Left forelimb (tissue), 1 donor: Measurements from ENCODE around the gene PRDM16.
"Not testable (repeated sequence)": the region's sequence is repeated elsewhere in the genome, so short reads cannot be mapped to it uniquely, and the experiment has no call there.

Experiments
- DNase-seq: peaks from one replicate; pipeline ENCODE4 v3.0.0-alpha.2; 2018; ENCODE audit warnings: low spot score

PRDM16 gene

GRCh38 chr1:3162322-3162882 is 93.4 kb downstream of the PRDM16 start:
- no peak for DNase-seq

GRCh38 chr1:3163356-3163755 is 94.4 kb downstream of the PRDM16 start:
- DNase-seq, result no peak

DNA sequence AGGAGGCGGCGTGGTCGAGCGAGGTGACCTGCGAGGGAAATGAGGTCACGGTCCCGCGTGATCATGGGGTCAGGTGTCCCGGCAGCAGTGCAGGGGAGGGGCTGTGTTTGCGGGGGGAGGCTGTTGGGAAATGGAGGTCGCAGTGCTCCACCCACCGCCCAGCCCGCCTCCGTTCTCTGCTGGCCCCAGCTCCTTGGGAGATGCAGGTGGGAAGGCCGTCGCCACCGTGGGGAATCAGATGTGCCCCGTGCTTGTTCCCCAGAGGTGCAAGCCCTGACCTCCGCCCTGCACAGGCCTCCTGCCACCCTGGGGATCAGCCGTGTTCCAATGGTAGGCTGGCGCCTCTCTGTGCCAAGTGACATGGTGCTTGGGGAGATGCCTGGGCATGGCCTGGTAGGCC is 95.7 kb downstream of the PRDM16 start:
- no peak for DNase-seq

GRCh38 chr1:3165189-3165588 is 96.2 kb downstream of the PRDM16 start:
- DNase-seq, result not testable (repeated sequence)

DNA sequence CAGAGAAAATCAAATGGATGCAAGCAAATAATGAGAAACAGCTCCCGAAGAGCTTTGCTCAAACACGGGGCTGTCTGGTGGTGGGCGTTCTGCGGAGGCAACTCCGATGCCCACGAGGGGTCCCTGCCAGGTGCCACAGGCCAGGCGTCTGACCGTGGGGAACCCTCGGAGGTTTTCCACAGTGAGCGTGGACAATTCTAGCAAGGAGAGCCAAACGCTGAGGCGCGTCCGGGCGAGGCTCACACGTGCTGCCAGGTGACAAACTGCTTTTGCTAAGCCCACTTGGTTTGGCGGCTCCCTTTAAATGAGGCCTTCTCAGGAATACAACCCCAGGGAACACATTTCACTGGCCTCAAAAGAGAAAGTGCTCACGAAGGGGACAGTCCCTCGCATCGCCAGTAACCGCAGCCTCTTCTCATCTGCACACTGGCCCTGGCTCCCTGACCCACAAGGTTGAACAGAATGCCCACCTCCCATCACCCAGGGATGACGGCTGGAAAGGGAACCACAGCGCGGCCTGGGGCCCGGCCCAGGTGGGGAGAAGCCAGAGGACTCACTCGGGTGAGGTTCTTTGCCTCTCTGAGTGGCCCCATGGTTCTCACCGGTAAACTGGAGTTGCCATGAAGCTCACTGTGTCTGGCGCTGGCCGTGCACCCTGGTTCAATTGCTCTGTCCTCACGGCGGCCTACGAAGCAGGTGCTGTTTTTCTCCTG is 97.4 kb downstream of the PRDM16 start:
- DNase-seq, result no peak

GRCh38 chr1:3167255-3167654 is 98.3 kb downstream of the PRDM16 start:
- DNase-seq, result no peak

DNA sequence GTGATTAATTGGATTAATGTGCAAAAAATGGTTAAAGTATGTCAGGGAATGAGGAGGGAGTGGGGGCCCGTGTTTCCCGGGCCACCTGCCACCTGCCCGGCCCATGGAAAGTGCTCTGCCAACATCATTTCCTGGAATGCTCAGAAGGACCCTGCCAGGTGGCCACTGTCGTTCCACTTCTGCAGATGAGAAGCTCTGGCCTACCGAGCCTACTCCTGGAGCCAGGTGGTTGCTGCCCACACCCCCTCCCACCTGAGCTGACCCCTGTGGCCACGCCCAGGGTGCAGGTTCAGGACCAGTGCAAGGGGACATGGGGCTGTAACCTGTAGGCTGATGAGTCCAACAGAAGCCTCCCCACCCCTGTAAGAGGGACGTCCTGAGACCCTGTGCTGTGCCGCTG is 99.7 kb downstream of the PRDM16 start:
- no peak for DNase-seq

DNA sequence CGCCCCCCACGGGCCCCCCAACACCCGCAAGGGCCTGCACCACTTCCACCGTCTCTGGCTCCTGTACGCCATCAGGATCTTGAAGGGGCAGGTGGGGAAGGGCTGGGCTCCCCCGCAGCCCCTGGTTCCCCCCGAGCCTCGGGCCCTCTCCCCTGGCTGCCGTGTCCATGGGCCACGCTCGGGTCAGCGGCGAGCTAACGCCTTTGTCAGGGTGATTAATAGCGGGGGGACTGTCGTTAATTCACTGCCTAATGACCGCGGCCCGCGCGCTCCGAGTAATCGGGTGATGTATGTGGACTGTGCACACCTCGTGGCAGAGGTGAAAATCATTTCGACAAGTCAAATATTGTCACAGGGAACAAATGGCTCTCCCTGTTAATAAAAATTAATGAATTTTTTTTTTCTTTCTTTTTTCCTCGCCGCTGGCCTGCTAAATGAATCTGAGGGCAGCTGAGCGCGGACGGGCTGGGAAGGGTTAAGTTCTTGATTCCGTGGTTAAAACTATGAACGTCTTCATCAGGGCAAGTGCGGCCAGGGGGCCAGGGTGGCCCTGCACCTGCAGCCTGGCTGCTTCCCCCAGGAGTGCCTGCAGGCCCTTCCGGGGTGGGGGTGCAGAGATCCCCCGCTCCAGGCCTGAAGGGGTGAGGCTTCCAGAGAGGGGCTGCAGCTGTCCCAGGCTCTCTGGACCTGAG is 100.8 kb downstream of the PRDM16 start:
- no peak for DNase-seq

DNA sequence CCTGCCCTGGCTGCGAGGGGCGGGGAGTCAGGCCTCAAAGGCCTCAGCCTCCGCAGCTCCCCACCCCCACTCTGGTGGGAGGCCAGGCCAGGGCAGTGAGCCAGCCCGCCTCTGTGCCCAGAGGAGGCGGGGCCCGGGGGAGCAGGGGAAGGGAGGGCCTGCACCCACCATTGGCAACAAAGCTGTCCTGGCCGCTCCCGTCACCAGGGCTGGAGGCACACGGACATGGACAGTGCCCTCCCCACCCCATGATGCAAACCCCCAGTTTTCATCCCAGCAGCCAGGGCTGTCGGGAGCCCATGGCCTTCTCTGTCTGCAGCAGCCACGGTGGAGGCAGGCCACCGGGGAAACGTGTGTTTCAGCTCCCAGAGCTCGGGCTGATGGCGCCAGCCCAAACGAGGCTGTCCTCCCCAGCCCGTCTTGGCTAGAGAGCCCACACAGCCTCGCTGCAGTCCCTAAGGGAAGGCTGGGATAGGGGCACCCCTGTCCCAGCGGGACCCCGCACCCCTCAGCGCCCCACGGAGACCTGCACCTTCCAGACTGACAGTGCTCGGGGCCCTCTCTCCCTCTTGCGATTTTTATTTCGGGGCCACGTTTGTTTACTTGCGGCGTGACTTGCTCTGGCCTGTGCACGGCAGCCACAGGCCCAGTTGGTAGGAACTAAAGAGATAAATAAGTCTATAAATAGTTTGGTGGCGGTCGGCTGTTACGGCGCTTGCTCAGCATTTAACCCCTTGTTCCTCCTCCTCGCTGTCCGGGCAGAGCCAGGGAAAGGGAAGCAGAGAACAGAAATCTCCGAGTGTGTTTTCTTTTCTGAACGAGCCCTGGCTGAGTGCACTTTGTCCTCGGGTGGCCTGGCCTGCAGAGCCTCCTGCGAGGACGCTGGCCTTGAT is 101.8 kb downstream of the PRDM16 start:
- DNase-seq, result peak; percentile 81

DNA sequence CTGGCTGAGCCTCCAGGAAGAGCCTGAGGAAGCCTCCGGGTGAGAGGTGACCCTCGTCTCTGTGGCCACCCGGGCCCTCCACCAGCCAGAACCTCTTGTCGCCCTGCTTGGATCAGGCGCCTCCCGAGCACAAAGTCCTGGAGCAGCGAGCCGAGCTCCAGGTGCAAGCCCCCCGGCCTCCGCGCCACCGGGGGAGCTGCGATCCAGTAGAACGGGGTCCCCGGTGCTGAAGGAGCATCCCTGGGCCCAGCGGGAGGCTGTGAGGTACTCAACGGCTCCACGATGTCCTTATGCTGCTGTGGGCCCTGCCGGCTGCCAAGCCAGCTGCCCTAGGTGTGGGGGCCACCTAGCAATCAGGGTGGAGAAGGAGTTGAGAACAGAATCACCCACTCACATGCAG is 102.8 kb downstream of the PRDM16 start:
- no peak for DNase-seq

GRCh38 chr1:3172431-3173380 is 103.7 kb downstream of the PRDM16 start:
- DNase-seq, result no peak

- no peak for DNase-seq
These were observed 104.5 kb downstream of the PRDM16 start for GRCh38 chr1:3173381-3173980.

DNA sequence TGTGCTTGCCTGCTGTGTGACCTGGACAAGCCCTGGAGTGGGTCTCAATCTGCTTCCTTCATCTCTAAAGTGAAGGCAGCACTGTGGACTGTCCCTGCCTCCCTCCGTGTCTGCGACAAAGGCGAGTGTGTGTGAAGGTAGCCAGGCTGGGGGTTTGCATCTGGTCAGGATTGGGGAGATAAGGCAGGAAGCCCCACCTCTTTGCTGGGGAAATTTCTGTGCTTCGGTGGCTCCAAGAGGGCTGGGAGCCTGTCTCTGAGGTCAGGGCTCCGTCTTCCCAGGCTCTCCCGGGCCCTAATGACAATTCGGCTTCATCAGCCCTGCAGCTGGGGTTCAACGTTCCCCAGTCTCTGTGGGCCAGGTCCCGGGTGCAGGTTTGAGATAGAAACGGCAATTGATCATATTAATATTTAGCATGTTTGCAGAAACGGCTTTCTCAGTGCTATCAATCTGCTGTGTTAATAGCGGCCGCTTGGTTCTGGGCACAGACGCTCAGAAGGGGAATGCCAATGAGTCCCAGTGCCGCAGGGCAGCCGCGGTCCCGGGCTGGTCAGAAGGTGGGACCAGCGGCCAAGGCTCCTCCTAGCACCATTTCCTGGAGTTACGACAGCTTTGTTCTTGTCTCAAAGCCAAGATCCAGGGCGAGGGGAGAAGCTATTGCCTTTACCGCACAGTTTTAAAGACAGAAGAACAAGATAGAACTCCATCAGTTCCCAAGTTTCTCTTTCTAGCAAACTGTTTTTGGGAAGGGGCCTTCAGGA is 105.7 kb downstream of the PRDM16 start:
- no peak for DNase-seq

- no peak for DNase-seq
These were observed 106.5 kb downstream of the PRDM16 start for GRCh38 chr1:3175486-3175885.

DNA sequence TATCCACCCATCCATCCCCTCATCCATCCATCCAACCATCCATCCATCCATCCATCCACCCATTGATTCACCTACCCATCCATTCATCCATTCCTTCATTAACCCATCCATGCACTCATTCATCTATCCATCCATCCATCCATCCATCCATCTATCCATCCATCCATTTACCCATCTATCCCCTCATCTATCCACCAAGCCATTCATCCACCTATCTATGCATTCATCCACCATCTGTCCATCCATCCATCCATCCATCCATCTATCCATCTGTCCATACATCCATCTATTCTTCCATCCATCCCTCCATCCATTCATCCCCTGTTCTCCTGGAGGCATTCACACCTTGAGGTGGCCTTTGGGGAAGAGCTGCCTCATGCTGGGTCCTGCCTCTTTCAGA is 107.0 kb downstream of the PRDM16 start:
- no peak for DNase-seq

DNA sequence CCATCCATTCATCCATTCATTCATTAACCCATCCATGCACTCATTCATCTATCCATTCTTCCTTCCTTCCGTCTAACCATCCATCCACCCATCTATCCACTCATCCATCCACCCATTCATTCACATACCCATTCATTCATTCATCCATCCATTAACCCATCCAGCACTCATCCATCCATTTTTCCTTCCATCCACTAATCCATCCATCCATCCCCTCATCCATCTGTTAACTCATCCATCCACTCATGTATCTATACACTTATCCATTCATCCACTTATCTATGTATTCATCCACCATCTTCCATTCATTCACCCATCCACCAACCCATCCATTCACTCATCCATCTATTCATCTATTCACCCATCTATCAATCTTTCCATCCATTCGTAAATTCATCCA is 107.8 kb downstream of the PRDM16 start:
- DNase-seq, result no peak

DNA sequence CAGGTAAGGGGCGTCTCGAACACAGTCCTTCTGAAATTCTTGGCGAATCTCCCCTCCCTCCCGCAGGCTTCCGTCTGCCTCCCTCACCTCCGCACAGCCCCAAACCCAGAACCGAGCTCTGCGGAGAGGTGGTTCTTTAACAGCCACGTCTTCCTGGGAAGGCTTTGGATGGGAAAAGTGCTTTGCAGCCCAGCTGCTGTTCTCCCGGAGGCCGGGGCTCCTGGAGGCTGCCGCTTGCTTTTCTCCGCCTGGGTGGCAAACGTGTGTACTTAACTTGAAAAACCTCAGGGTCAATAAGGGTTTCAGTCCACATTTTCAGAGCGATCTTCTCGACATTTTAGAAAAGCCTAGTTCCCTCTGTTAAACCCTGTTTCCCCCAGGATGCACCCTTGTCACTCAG is 109.3 kb downstream of the PRDM16 start:
- DNase-seq, result no peak

GRCh38 chr1:3179471-3179870 is 110.5 kb downstream of the PRDM16 start:
- no peak for DNase-seq

GRCh38 chr1:3180915-3181314 is 111.9 kb downstream of the PRDM16 start:
- no peak for DNase-seq

- DNase-seq, result no peak
These were observed 113.0 kb downstream of the PRDM16 start for GRCh38 chr1:3181956-3182355.
